ENCODE data around the gene SMAD3.

The SMAD3 gene

DNA sequence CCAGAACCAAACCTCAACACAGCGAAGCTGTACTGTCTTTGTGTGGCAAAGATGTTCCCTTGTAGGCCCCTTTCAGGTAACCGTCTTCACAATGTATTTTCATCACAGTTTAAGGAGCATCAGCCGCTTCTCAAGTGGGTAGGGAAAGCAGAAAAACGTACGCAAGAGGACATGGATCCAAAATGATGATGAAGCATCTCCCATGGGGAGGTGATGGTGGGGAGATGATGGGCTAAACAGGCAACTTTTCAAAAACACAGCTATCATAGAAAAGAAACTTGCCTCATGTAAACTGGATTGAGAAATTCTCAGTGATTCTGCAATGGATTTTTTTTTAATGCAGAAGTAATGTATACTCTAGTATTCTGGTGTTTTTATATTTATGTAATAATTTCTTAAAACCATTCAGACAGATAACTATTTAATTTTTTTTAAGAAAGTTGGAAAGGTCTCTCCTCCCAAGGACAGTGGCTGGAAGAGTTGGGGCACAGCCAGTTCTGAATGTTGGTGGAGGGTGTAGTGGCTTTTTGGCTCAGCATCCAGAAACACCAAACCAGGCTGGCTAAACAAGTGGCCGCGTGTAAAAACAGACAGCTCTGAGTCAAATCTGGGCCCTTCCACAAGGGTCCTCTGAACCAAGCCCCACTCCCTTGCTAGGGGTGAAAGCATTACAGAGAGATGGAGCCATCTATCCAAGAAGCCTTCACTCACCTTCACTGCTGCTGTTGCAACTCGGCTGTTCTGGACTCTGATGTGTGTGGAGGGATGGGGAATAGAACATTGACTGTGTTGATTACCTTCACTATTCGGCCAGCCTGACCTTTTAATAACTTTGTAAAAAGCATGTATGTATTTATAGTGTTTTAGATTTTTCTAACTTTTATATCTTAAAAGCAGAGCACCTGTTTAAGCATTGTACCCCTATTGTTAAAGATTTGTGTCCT, 129.0 kb downstream of the SMAD3 start:
- no peak for DNase-seq (ENCODE audit: low read depth in 1 of 2, low spot score in 1 of 2)

DNA sequence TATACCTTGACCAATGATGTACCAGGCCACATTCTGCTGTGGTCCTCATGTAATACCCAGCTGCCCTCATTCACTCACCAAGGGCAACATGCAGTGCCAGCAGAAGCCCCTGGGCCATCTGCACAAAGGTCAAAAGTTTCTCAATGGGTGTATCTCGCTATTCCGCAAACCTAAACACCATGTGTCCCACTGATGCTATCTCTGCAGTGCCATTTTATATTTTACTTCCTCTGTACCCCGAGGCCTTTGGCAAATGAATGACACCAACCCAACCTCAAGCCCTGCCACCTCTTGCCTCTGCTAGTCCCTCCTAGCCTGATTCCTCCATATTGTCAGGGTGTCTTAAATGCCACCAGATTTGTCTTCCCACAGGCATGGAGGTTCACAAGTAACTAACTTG, 129.9 kb downstream of the SMAD3 start:
- DNase-seq (ENCODE audit: low read depth in 1 of 2, low spot score in 1 of 2), result no peak

DNA sequence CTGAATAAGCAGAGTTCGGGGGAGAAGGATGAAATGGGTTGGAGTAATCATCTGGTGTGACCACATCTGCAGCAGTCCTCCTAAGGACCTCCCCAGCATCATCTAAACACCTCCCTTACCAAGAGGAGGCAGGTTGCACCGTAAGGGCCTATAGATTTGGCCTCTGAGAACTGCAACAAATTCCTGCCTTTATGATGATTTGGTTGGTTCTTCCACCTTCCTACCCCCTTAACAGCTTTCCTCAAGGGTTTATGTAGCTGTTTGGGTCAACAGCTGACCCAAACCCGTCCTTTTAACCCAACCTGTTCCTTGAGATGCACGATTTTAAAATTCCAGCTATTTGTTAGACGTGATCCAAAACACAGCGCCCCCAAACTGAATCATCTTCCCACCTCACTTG, 130.8 kb downstream of the SMAD3 start:
- DNase-seq (ENCODE audit: low read depth in 1 of 2, low spot score in 1 of 2), result no peak

DNA sequence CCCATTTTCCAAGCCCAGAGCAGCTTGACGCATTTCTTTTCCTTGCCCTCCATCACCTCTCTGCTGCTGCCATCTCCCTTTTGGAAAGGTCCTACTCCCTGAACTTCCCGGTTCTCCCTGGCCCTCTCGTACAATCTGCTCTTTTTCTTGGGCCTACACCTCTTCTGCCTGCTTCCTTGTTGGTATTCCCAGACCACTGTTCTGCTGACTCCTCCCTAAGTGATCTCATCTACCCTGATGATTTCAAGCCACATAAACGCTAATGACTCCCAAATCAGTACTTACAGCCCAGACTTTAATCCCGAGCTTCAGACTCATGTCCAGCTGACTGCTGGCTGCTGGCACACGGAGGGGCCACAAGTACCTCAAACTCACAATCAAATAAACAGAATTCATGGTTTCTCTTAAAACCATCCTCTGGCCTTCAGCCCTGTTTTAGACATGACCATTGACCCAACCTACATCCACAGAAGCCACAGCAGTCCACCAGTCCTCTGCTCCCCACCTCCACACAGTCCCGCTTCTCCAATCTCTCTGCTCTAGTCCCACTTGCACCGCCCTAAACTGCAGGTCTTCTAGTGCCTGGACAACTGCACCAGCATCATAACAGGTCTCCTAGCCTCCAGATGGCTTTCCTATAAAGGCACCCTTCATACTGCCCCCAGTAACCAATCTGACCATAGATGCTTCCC, 131.4 kb downstream of the SMAD3 start:
- DNase-seq (ENCODE audit: low read depth in 1 of 2, low spot score in 1 of 2), result no peak

DNA sequence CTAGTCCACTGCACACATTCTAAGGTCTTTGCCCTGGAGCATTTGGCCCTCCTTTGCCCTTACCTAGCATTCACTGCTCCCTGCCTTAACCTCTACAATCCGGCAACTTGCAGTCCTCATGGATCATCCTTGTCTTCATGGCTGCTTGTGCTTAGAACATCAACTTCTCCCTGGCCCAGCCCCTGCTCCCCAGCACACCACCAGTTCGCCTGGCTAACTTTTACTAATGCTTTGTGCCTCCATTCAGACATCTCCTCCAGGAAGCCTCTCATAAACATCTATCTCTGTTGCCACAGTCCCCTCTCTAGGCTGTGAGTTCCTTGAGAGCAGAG, 131.9 kb downstream of the SMAD3 start:
- DNase-seq (ENCODE audit: low read depth in 1 of 2, low spot score in 1 of 2), result no peak

DNA sequence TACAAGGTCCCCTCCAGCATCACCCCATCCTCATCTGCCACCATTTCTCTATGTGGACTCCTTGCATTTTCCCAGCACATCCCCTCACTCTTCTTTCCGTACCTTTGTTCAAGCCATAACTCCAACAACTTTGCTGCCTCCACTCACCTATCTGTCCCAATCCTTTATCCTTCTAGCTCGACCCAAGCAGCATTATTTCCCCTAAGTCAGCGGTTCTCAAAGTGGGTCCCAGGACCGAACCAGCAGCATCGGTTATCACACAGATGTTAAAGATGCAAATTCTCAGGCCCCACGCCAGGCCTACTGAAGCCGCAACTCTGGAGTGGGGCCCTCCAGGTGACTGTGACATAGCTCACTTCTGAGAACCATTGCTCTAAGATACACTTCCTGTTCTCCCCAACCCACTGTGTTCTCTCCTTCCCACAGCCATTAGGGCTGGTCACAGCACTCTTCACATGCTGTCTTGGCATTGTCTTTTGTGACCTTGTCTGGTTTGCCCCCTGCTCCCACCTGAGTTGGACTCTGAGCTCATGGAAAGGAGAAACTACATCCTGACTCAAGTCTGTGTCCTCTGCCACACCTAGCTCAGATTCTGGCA, 132.9 kb downstream of the SMAD3 start:
- DNase-seq (ENCODE audit: low read depth in 1 of 2, low spot score in 1 of 2), result no peak

DNA sequence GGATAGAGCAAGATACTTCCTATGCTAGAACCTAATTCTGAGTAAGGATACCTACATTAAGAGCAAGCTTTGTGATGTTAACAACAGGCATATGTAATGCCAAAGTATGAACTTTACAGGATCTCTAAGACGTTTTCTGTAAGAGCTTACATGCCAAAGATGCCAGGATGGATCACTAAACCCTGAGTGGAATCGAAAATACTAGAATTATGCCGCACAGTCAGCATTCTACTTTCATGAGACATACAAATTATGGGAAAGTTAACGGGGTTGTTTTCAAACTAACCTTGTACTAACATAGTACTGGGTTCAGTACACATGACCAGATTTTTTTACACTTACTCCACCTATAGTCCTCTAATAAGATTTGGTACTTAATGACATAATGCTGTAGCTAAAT, 134.0 kb downstream of the SMAD3 start:
- no peak for DNase-seq (ENCODE audit: low read depth in 1 of 2, low spot score in 1 of 2)

DNA sequence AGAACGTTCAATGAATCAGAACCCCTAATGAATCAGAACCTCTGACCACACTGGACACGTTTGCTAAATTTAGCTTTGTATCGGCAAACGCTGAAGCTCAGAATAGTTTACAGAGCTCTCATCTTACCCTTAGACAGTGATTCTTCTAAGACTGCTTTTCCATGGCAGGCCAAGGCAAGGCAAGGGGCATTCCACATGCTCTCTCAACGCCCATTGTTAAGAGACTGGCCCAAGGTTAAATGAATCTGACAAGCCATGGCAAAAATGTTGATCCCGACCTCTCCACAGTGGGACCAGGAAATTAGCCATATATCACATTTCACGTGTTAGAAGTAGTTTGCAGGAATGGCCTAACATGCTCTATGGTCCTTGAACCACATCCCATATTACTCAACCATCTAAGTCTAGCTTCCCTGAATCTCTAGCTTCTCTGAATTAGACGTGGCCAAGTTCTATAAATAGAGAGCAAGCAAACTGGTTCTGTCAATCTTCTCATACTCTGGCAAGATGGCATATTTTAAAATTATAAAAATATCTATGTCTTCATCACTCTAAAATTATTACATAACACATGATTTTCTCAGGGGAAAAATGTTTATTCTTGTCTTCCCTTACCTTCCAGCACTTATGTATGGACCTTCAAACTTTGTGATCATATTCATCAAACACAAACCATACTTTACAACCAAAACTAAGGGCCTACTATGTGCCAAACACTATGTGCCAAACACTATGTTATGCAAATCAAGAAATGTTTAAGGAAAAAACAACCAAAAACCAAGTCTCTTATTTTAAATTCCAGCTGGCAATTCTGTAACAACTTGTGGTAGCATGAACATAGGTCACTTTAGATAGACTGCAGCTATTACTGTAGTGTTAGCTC, 134.7 kb downstream of the SMAD3 start:
- DNase-seq (ENCODE audit: low read depth in 1 of 2, low spot score in 1 of 2), result no peak

DNA sequence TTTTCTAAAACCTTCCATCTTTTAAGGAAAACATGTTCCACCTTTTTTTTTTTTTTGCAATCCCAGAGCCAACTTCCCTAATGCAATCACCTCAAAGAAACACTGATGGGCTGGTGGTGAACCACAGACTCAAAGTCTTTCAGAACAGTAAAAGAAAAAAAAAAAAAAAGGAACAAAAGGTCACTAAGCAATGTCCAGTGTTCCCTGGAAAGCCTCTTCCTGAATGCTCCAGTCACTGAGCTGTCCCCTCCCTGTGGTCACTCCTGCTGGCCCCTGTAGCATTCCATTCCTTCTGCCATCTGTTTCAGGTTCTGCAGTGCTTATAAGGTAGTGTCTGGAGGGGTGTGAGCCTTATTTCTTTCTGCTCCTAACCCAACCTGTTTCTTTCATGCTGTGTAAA, 135.7 kb downstream of the SMAD3 start:
- DNase-seq (ENCODE audit: low read depth in 1 of 2, low spot score in 1 of 2), result no peak

DNA sequence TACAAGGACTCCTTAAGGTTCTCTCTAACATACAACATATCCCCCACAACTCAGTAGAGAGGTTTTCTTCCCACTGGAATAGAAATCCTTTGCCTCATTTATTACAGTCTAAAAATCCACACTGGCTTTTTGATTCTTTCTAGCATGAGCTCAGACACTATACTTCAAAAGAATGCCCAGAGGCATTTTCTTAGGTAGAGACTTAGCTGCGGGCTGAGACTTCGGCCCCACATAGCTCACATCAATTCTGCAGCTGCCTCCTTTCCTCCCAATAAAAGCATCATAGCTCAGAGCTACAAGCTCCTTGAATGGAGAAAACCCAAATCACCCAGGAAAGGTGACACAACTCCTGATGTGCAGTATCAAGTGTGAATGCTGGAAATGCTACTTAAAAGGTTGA, 136.7 kb downstream of the SMAD3 start:
- no peak for DNase-seq (ENCODE audit: low read depth in 1 of 2, low spot score in 1 of 2)

DNA sequence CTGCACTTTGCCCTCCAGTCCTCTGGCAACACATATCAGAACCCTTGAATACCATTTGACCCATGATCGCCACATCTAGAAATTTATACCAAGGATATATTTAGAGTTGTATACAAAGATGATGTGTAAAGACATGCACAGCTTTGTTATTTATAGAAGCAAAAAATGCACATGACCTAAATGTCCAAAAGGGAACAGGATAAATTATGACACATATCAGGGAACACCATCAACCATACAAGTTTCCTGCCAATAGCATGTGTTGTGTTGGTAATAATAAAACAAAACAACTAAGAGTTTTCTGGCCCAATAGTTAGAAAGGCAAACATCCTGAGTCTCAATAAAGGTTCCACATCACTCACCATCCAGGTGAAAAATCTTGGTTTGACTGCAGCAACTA, 137.6 kb downstream of the SMAD3 start:
- no peak for DNase-seq (ENCODE audit: low read depth in 1 of 2, low spot score in 1 of 2)

DNA sequence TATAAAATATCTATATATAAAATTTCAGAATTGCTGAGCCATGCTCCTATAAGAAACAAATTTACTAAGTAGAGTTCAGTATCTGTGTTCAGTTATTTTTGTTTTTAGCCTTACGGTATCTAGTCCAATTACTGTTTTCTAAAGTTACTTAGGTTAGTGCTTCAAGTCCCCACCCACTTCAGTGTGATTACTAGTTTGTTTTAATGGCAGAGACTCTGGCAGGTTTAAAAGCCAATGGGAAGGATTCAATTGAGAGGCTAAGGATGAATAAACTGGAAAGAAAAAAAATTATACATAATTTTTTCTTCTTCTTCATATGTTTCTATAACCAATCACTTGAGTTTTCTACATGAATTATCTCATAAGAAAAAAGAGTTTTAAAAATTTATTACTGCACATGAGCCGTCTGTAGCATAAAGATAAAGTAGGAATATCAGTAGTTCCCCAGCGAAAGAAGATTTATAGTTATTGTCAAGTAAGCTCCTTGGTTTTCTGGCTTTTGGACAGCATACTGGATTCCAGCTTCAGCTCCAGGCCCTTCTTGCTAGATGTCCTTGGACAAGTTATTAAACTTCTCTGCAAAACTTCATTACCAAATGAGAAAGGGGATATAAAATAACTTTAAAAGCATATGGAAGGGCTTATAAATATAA, 142.3 kb downstream of the SMAD3 start:
- DNase-seq (ENCODE audit: low read depth in 1 of 2, low spot score in 1 of 2), result no peak

DNA sequence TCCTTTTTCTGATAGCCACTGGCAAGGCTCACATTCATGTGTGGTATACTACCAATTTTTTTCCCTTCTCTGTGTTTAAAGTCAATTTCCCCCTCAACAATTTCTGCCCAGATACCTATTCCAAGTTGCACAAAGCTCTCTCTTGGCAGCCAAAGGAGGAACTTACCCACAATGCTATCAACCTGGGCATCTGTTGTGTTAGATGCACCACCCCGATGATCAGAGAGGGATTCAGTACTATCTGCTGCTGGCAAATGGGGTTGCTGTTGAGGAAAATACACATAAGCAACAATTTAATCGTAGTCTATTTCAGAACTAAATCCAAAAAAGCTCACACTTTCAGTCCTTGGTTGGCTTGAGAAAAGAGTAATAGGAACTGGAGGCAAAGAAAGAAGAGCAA, 143.0 kb downstream of the SMAD3 start:
- DNase-seq (ENCODE audit: low read depth in 1 of 2, low spot score in 1 of 2), result no peak

DNA sequence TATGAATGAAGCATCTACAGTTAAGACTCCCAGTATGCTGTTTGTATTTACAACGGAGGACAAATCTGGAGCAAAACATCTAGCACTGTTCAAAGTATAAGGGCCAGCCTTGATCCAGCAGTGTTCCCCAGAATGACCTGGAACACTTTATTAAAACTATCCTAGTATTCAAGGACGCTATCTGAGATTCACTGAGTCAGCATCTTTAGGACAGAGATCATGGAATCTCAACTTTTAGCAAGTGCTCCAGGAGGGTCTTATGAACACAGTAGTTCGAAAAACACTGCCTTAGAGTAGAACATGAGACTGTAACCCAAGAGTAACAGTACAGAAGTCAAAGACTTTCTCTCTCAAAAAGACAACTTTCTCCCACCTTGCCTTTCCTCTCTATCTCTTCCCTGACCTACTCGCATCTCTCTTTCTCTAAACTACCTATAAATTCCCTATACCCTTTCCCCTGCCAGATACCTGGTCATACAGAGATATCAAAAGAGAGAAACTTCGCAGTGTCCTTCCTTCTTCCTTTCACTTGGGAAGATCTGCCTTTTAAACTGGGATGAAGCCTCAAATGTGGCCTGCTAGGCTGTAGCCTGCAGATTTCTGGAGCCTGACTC, 145.3 kb downstream of the SMAD3 start:
- no peak for DNase-seq (ENCODE audit: low read depth in 1 of 2, low spot score in 1 of 2)

DNA sequence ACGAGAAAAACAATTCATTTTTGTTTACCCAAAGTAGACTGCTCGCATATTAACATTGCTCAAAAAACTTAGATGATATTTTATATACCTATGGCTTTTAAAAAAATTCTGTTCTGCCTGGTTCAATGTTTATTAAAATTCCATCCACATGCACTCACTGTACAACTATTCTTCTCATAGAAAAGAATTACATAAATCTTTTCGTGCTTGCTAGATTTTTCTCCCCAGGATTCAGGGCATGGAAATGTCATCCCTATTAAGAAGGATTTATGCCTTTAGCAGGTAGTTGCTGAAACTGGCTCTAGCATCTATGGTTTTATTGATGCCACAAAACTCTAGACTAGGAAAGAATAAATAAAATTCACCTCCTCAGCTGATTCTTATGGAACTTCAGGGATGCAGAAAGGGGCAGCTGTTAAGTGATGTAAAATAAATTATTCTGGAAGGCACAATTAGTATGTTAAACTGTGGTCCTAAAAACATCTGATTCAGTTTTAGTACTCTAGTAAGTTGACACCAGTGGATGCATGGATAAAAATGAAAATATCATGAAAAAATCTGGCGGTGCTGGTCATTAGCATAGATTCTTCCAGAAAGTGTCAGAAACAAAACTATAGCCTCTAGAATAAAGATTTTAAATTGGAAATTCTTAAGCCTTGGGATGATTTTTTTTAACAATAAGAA, 147.4 kb downstream of the SMAD3 start:
- DNase-seq (ENCODE audit: low read depth in 1 of 2, low spot score in 1 of 2), result no peak

DNA sequence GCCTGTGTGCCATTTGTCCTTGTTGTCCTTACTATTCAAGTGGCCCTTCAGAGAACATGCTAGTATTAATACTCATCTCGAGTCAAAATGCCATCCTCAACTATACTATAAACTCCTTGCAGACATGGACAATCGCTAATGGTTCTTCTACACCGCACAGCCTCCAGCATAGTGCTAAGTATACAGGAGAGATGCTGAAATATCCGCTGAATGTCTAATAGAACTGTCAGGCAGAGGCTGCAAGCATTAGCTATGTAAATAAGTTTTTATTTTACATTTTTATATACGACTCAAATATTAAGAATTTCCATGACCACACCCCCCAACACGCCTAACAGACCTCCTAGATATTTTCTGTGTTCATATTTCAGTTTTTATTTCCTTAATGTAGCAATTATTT, 149.7 kb downstream of the SMAD3 start:
- no peak for DNase-seq (ENCODE audit: low read depth in 1 of 2, low spot score in 1 of 2)

DNA sequence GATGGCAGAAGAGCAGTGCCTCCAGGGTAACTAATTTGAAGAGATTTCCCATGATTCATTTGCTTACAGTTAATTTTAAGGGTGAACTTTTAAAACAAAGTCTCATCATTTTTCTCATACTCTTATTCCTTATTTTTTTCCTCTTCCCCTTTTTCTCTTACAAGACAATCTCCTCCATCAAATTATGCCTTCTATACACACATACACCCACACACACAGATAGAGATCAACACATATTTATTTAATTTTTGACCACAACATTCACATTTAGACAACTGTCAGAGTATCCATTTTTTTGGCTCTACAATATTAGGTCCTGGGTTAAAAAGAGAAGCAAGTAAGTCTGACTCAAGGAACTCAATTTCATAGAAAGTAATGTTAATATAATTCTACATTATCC, 151.5 kb downstream of the SMAD3 start:
- no peak for DNase-seq (ENCODE audit: low read depth in 1 of 2, low spot score in 1 of 2)

DNA sequence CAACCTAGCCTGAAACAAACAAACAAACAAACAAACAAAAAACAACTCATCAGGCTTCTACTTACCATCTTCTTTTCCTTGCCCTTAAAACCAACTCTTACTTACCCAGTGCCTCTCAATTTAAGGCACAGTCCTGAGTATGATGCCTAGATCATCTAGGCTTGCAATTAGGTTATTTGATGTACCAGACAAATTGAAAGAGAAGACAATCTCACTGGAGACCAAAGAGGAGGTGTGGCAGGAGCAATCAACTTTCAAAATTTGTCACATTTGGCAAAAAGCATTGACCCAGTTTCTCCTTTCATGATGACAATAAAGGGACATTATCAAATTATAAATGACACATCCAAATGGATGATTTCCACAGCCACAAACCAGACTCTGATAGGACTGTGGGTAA, 153.0 kb downstream of the SMAD3 start:
- no peak for DNase-seq (ENCODE audit: low read depth in 1 of 2, low spot score in 1 of 2)

DNA sequence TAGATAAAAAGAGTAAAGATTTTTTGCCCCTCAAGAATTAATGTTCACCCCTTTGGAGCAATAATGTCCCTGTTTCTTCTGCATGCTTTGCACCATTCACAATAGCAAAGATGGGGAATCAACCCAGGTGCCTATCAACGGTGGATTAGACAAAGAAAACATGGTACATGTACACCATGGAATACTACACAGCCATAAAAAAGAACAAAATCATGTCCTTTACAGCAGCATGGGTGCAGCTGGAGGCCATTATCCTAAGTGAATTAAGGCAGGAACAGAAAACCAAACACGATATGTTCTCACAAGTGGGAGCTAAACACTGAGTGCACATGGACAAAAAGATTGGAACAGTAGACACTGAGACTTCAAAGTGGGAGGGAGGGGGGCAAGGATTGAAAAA, 153.9 kb downstream of the SMAD3 start:
- no peak for DNase-seq (ENCODE audit: low read depth in 1 of 2, low spot score in 1 of 2)

DNA sequence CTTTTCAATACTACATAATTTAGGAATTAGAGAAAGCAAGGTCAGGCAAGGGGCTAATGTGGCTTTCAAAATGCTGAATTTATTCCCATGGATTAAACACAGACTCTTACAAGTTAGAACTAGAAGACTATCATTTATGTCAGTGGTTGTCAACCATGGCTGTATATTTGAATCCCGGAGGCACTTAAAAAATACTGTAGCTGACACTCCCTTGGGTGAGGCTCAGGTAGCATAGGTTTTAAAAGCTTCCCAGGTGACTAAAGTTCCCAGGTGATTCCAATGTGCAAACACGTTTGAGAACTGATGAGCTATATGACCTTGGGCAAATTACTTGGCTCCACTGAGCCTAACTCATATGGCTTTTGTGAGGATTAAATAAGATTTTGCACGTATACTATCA, 159.5 kb downstream of the SMAD3 start:
- no peak for DNase-seq (ENCODE audit: low read depth in 1 of 2, low spot score in 1 of 2)

Measured in activated T-helper 1 cell treated with anti-CD3 and anti-CD28 coated beads, Interleukin-2, amount 50 U/mL, for 16 hours (primary cell).